ENCODE measurements around the gene TTC9C. TPM values are rescaled to one million over a fixed set of nuclear protein-coding genes. Genes with fewer than 3 reads are reported as not detected.

TTC9C gene
- total and polyA plus RNA-seq, 2 of the 8 experiments (the other 6 are each of a cell fraction or from before 2014, with no cell fraction given), result 25.4 to 34.1 TPM

GRCh38 chr11:62737196-62737595 lies 8.9 kb downstream of the TTC9C start:
- H3K79me2 ChIP-seq (ENCODE audit: control insufficient read depth in 1 of 2, insufficient read depth in 2 of 2, low read length in 2 of 2), result peaks cover 0 to 5% of the 10 kb centered on the region in 2 experiments; a peak in 1 of 4 replicates
- H2BK15ac ChIP-seq (ENCODE audit: low read length), result no peak overlapping the region
- FAIRE-seq (no peak), DNase-seq (ENCODE audit: low read depth in 1 of 2, low spot score in 2 of 2) (no peak)
- TF ChIP-seq TCF12 (IDR thresholded peaks at IDR 0.05; ENCODE audit: low read depth, low read length) (no peak), SIN3A (conservative IDR thresholded peaks at IDR 0.05 in 1 of 2, IDR thresholded peaks at IDR 0.05 in 1 of 2; ENCODE audit: low read depth in 1 of 2, low read length in 2 of 2) (no peak), PHF8 (conservative IDR thresholded peaks at IDR 0.05; ENCODE audit: low read depth, low read length) (no peak), CBX8 (IDR thresholded peaks at IDR 0.05; ENCODE audit: borderline replicate concordance, low read depth, low read length) (no peak), EP300 (IDR thresholded peaks at IDR 0.05; ENCODE audit: borderline replicate concordance in 1 of 2, low read depth in 2 of 2, low read length in 2 of 2) (no peak), JUND (IDR thresholded peaks at IDR 0.05; ENCODE audit: low read length) (no peak), SUZ12 (IDR thresholded peaks at IDR 0.05; ENCODE audit: low read length) (no peak), HDAC2 (IDR thresholded peaks at IDR 0.05; ENCODE audit: borderline replicate concordance in 1 of 2, low read depth in 2 of 2, low read length in 2 of 2) (no peak), RNF2 (IDR thresholded peaks at IDR 0.05; ENCODE audit: borderline replicate concordance, low read depth, low read length, missing control alignments, poor library complexity, severe bottlenecking) (no peak)
- TF ChIP-seq, protein P1, sequence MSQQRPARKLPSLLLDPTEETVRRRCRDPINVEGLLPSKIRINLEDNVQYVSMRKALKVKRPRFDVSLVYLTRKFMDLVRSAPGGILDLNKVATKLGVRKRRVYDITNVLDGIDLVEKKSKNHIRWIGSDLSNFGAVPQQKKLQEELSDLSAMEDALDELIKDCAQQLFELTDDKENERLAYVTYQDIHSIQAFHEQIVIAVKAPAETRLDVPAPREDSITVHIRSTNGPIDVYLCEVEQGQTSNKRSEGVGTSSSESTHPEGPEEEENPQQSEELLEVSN (IDR thresholded peaks at IDR 0.05), result no peak
- TF ChIP-seq, protein P2, sequence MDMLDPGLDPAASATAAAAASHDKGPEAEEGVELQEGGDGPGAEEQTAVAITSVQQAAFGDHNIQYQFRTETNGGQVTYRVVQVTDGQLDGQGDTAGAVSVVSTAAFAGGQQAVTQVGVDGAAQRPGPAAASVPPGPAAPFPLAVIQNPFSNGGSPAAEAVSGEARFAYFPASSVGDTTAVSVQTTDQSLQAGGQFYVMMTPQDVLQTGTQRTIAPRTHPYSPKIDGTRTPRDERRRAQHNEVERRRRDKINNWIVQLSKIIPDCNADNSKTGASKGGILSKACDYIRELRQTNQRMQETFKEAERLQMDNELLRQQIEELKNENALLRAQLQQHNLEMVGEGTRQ (IDR thresholded peaks at IDR 0.05; ENCODE audit: low read length), result no peak
- H3K14ac ChIP-seq (ENCODE audit: insufficient read length), result no peak overlapping the region
- H3K27ac ChIP-seq (ENCODE audit: low read depth, low read length), result no peak overlapping the region
- H3K4ac ChIP-seq (replicated peaks; ENCODE audit: insufficient read length, low read depth, low read length), result no peak overlapping the region
- H2AFZ ChIP-seq (ENCODE audit: low read length), result no peak overlapping the region
- no peak overlapping the region for H4K91ac ChIP-seq (replicated peaks; ENCODE audit: insufficient read length, low read length)
- H3K79me1 ChIP-seq (ENCODE audit: low read depth, low read length), result no peaks in the 10 kb centered on the region
- no peak overlapping the region for H3K56ac ChIP-seq (replicated peaks; ENCODE audit: insufficient read length, low read depth, low read length)
- no peaks in the 10 kb centered on the region for H3K23me2 ChIP-seq (ENCODE audit: low read depth, low read length)
- no peak overlapping the region for H3K4me3 ChIP-seq (ENCODE audit: extremely low read depth in 1 of 4, insufficient read depth in 2 of 4, low read depth in 3 of 4, low read length in 4 of 4)
- H3K27me3 ChIP-seq (replicated peaks in 1 of 4; ENCODE audit: control insufficient read depth in 3 of 4, extremely low read depth in 1 of 4, insufficient read depth in 3 of 4, low read length in 3 of 4), result no peaks in the 10 kb centered on the region
- H3K36me3 ChIP-seq (ENCODE audit: control insufficient read depth in 2 of 4, insufficient read depth in 4 of 4, low read length in 3 of 4), result peaks cover 5 to 34% (median 18%) of the 10 kb centered on the region in 4 experiments; a peak in 7 of 8 replicates
- no peak overlapping the region for H2BK120ac ChIP-seq (replicated peaks; ENCODE audit: low read depth, low read length)
- POLR2A ChIA-PET (ENCODE audit: partially characterized antibody), result interaction anchor here (0.9 to 1.7 kb wide), 7 partner anchors 8 to 67 kb away, joined by 3 to 5 read pairs (median 4); partner anchors contain the start of genes TAF6L and ZBTB3
- H3K9me3 ChIP-seq (ENCODE audit: insufficient read depth in 2 of 2, low read depth in 1 of 2, low read length in 1 of 2), result no peaks in the 10 kb centered on the region
- no peaks in the 10 kb centered on the region for H3K4me1 ChIP-seq (replicated peaks in 1 of 4; ENCODE audit: control insufficient read depth in 3 of 4, insufficient read depth in 4 of 4, low read length in 3 of 4)
- no peak overlapping the region for H2BK20ac ChIP-seq (ENCODE audit: low read length)
- no peak overlapping the region for H4K8ac ChIP-seq (ENCODE audit: extremely low read depth, insufficient read depth, low read length)
- no peak overlapping the region for H2AK5ac ChIP-seq (ENCODE audit: low read depth, low read length)
- H2BK12ac ChIP-seq (ENCODE audit: low read depth, low read length), result no peak overlapping the region
- H3K23ac ChIP-seq (ENCODE audit: insufficient read length), result no peak overlapping the region
- no peak overlapping the region for H3K18ac ChIP-seq (ENCODE audit: extremely low read depth, low read length)
- no peak overlapping the region for H3K9ac ChIP-seq (replicated peaks in 1 of 4; ENCODE audit: extremely low read depth in 1 of 4, low read depth in 3 of 4, low read length in 3 of 4)
- H3K4me2 ChIP-seq (ENCODE audit: insufficient read depth in 1 of 2, low read depth in 2 of 2, low read length in 2 of 2), result no peak overlapping the region
- H2BK5ac ChIP-seq (ENCODE audit: low read depth, low read length), result no peak overlapping the region
- no peaks in the 10 kb centered on the region for H4K20me1 ChIP-seq (replicated peaks in 1 of 2; ENCODE audit: control insufficient read depth in 1 of 2, insufficient read depth in 2 of 2, low read length in 2 of 2)
- H4K5ac ChIP-seq (ENCODE audit: insufficient read length, low read depth, low read length), result no peak overlapping the region
- CTCF ChIA-PET (ENCODE audit: partially characterized antibody), result interaction anchor here (0.6 to 1.9 kb wide), 4 partner anchors 8 to 486 kb away, joined by 3 to 10 read pairs (median 6); no protein-coding TSS in a partner anchor

All from H1 (cell line).